ENCODE results near the gene IFI30.

Gene IFI30

DNA sequence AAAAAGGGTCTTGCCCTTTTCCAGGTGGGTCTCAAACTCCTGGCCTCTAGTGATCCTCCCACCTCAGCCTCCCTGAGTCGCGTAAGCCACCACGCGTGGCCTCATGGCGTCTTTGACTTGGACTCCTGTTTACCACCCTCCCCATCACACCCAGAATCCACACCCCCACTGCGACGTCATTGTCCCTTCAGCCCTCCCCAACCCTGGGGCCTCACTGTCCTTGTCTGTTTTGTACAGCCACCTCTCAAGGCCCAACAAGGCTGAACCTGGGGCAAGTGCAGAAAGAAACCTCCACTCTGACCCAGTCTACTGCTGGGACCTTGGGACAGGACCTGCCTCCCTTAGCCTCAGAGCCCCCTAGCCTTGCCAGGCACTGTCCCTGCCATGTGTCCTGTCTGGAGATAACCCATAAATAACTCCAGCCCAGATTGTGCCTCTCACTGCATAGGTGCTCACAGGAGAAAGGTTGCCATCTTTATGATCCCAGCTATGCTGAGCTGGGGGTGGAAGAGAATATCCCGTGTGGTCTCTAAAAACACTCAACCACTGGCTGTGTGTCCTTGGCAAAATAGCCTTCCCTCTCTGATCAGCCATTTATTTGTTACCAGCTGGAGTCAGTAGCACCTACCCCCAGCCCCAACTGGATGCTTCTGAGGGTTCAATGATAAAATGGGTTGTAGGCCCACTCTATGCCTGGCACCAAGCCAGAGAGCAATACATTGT is 1.8 kb upstream of the IFI30 start:
- no peak for DNase-seq

DNA sequence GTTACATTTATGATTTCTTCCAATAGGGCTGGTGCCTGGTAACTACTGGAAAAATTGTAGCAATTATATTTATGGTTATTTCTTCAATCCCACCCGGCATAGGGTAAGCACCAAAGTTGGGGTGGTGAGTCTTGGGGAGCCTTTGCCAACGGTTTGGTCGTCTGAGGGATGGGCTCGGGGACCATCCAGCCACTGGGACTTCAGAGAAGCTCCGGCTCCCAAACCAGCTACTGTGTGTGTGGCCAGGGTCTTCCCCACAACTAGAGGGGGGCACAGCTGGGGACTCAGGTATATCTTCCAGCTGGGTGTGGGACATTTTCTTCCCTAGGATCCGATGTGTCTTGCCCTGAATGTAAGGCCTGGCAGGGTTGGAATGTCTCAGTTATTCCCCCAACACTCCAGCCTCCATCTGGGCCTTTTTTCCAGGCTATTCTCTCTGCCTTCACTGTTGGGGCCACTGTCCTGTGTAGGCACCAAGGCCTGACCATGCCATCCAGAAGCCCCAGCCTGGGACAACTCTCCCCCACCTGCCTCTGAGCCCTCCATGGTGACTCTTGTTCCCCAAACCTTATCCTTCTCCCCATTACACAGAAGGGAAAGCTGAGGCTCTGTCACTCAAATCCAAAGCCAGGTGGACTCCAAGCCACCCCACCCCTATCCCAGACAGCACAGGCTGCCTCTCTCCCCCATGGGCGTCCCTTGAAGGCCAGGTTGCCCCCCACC is 1.1 kb upstream of the IFI30 start:
- DNase-seq: no peak

DNA sequence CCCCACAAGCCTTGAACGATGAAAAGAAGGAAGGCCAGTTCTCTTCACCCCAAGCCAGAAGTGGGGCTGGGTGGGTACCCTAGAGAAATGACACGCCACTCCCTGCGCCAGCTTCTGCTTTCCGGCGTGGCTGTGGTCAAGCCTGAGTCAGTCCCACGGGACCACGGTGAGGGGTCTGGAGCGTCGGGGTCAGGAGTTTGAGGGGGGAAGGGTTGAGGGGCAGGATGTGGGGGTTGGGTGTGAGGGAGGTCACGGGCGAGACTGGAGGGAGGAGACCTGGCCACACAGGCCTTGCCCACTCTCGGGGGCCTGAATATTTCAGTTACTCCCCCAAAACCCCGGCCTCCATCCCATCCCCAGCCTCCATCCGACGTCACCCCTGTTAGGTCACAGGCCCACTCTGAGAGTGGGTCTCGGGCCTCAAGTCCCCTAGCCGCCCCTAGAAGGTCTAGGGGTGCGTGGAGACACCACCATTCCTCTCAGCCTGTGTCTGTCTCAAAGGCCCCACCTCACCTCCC is 500 bp upstream of the IFI30 start:
- no peak for DNase-seq

DNA sequence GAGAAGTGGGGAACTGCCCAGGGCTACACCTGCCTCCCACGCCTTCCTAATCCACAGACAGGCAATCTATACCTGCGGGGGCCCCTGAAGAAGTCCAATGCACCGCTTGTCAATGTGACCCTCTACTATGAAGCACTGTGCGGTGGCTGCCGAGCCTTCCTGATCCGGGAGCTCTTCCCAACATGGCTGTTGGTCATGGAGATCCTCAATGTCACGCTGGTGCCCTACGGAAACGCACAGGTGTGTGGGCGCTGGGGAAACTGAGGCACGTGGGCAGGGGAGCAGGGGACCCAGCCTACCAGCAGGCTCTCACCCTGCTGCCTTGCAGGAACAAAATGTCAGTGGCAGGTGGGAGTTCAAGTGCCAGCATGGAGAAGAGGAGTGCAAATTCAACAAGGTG is 1.4 kb downstream of the IFI30 start:
- DNase-seq: no peak

DNA sequence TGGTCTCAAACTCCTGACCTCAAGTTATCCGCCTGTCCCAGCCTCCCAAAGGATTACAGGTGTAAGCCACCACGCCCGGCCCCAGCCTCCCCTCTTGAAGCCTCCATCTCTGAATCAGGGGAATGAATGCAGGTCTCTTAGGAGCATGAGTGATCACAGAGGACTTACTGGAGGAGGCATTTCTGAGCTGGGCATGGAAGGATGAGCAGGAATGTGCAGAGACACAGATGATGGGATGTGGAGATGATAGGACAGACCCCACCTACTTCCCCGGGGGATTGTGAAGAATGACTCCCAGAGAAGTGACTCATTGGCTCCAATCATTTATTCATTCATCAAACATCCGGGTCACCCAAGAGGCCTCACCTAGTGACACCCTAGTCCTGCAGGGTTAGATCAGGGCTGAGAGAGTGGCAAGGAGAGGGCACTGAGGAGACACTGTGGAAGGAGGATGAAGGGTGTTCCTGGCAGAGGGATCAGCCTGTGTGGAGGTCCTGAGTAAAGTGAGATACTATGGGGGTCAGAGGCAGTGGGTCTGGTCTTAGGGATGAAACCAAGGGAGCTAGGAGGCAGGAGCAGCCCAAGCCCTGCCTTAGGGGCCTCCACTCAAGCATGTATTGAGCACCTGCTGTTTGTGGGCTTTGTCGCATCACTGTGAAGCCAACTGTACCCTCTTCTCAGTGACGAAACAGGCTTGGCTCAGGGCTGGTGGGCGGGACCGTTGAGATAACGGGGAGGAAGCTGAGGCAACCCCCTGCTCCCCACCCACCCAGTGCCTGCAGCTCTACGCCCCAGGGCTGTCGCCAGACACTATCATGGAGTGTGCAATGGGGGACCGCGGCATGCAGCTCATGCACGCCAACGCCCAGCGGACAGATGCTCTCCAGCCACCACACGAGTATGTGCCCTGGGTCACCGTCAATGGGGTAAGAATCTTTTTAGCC is 3.0 kb downstream of the IFI30 start:
- DNase-seq: no peak

DNA sequence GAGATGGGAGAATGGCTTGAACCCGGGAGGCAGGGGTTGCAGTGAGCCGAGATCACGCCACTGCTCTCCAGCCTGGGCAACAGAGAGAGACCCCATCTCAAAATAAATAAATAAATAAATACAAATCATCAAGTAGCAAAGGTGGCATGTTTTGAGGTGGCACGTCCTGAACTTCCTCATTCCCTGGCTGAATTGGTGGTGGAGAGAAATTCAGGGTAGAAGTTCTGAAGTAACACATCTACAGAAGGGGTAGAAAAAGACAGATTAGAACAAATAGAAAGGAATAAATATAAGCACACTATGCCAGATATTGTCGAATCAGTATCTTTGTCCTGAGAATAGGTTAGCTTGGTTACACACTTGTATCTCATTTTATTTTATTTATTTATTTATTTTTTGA is 6.3 kb downstream of the IFI30 start:
- no peak for DNase-seq

DNA sequence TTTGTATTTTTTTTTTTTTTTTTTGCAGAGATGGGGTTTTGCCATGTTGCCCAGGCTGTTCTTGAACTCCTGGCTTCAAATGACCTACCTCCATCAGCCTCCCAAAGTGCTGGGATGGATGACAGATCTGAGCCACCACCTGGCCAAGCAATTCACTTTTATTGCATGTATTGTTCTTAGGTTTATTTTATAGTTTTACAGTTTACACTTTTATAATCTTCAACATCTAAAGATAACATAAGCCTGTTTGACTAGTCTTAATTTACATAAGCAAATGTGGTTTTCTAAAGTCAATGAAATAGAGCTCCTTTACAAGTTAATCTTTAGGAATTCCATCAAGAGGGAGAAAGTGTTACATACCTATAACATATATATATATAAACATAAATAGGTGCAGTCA is 9.9 kb downstream of the IFI30 start:
- DNase-seq: no peak

DNA sequence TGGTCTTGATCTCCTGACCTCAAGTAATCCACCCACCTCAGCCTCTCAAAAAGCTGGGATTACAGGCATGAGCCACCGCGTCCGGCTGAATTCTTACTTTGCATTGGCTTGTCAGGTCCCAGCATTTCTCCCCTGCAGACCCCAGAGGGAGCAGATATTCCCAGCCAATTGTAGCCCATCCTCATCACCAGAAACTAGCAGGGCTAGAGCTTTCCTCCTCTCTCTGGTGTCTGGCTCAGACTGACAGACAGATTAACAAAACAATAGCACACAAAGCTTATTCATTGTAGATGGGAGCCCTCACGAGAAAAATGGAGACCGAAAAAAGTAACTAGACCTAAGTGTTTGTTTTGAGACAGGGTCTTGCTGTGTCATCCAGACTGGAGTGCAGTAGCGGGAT is 11.9 kb downstream of the IFI30 start:
- no peak for DNase-seq

DNA sequence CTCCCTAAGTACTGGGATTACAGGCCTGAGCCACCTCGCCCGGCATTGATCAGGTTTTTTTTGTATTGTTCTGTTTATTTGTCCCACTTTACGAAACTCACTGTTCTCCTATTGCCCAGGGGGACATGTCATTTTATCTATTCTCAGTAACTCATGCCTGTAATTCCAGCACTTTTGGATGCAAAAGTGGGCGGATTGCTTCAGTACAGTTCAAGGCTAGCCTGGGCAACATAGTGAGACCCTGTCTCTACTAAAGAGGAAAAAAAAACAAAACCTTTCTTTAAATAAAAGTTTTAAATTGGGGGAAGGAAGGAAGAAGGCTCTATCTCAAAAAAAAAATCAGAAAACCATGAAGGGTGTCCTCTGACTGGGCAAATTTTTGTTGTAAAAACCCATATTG is 16.7 kb downstream of the IFI30 start:
- no peak for DNase-seq

DNA sequence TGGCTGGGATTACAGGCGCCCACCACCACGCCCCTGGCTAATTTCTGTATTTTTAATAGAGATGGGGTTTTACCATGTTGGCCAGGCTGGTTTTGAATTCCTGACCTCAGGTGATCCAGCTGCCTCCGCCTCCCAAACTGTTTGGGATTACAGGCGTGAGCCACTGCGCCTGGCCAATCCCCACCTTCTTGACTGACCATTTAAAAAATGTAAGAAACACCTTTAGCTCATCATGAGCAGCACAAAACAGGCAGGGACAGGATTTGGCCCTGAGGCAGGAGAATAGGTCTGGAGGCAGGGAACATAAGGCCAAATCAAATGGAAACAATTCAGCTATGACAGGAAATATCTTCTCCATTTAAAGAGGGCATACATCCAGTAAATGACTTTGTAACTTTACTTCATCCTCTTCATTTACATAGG is 18.0 kb downstream of the IFI30 start:
- no peak for DNase-seq

DNA sequence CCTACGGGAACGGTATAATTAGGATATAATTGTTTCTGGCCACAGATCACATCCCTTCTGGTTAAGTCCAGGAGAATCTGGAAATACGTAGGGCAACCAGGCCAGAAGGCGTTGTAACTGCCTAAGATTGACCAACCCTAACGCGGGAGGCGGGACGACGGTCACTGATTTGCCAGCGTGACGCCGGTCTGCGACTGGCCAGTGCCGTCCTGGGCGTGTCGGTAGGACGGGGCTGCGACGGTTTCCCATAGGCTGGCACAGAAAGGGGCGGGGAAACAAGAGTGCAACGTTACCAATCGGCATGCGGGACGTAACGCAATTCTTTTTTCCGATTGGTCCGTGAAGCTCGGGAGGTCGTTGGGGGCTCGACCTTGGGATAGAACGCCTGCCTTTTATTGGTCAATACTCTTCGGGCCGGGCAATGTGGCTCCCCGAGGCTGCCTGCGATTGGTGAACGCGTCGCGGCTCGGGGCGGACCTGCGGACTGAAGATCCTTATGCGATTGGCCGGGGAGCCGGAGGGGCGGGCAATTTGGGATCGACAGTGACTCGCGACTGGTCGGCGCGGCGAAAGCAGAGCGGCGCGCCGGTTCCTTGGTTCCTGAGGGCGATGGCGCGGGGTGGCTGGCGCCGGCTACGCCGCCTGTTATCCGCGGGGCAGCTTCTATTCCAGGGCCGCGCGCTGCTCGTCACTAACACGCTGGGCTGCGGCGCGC is 19.2 kb downstream of the IFI30 start, which contains the start of gene MPV17L2:
Gene MPV17L2, plus strand, starts transcription at position 546 of the 715 bp plus-strand sequence. Its CDS starts 64 bp downstream, at position 610.
- DNase-seq: peak; percentile 99 to 100

DNA sequence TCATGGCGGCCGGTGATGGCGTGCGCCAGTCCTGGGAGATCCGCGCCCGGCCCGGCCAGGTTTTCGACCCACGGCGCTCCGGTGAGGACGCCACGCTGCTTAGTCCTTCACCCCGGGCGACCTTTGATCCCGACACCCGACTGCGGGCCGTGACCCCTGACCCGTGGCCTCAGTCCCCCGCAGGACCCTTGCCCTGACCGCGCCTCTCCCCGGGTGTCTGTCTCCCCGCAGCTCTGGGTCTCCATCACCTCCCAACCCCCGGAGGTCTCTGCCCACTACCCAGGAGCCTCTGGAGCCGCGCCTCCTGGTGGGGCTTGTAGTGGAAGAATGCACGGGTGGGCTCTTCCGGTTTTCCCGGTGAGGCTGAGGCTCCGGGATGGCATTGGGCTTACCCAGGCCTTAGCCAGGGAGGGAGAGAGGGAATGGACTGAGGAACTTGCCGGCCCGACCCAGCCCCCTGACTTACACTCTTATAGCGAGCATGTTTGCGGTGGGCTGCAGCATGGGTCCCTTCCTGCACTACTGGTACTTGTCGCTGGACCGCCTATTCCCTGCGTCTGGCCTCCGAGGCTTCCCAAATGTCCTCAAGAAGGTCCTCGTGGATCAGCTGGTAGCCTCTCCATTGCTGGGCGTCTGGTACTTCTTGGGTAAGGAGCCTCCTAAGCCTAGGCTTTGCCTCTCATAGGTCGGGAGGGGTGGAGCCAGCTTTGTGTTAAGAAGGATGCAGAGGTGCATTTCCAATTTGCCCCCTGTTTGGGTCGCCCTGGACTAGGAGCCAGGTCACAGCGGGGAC is 20.0 kb downstream of the IFI30 start:
- no peak for DNase-seq

DNA sequence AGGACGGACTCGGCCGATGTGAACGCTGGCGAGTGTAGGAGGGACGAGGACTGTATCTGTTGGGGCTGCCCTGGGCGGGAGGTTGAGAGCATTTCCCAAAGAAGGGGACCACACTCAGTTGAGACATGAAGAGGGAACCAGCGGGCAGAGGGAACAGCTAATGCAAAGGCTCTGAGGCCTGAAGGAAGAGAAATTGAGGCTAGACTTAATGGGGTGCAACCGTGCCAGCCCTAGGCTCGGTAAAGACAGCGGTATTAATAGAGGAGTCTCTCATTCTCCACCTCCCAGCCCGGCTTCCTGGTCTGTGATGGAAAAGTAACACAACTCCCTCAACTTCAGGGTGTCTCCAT is 20.5 kb downstream of the IFI30 start:
- DNase-seq: no peak

DNA sequence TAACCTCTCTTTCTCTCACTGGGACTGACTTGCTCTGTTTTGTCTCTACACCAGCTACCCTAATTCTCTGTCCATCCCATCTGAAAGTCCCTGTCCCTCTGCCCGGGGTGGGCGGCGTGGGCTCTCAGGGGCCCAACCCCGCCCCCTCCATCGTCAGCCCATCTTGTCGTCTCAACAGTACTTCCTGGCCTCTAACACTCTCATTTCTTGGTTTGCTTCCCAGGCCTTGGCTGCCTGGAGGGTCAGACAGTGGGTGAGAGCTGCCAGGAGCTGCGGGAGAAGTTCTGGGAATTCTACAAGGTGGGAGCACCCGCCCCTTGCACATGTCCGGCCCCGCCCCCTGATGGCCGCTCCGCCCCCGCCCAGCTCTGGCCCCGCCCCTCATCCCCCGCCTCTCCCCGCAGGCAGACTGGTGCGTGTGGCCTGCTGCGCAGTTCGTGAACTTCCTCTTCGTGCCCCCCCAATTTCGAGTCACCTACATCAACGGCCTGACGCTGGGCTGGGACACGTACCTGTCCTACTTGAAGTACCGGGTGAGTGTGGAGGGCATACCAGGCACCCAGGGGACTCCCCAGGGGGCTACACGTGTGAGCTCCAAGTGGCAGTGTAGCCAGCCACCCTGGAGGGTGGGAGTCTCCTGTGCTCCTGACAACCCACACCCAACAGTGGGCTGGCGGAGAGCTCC is 21.1 kb downstream of the IFI30 start:
- peak in 1 of 2 experiments; percentile 40 for DNase-seq

DNA sequence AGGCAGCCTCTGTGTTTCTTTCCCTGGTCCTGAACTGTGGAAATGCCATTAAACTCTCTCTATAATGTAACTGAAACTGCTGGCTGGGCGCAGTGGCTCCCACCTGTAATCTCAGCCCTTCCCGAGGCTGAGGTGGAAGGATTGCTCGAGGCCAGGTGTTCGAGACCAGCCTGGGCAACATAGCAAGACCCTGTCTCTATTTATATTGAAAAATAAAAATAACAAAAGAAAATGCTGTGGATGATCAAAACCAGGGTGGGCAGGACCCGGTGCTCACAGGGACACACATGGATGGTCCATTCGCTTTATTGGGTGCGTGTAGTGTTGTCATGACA is 22.9 kb downstream of the IFI30 start:
- DNase-seq: no peak

DNA sequence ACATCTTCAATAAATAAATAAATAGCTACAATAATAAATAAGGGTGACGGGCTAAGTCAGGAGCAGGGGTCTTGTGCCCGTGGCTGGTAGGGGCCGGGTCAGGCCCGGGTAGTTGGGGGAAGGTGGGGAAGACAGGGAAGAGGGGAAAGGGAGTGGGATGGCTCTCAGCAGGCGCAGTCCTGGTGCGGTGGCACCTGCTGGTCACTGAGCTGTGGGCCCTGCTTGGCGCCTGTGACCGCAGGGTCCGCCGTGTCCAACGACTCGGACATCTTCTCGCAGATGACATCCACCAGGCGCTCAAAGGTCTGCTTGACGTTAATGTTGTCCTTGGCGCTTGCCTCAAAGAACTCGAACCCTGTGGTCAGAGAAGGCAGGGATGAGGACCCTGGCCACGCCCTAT is 23.7 kb downstream of the IFI30 start:
- no peak for DNase-seq

DNA sequence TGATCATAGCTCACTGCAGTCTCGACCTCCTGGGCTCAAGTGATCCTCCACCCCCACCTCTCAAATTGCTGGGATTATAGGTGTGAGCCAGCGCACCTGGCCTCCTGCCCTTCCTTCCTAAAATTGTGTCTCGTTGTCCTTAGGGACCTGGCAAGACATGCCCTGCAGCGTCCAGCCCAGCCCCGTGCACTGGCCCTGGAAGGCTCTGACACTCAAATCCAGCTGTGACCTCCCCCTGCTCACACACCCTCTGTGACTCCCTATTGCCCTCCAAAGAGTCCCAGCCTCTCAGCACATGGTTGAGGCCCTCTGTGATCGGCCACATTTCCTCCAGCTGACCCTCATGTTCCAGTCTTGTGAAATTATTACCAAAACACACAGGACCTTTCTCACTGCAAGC is 24.3 kb downstream of the IFI30 start:
- DNase-seq: no peak

DNA sequence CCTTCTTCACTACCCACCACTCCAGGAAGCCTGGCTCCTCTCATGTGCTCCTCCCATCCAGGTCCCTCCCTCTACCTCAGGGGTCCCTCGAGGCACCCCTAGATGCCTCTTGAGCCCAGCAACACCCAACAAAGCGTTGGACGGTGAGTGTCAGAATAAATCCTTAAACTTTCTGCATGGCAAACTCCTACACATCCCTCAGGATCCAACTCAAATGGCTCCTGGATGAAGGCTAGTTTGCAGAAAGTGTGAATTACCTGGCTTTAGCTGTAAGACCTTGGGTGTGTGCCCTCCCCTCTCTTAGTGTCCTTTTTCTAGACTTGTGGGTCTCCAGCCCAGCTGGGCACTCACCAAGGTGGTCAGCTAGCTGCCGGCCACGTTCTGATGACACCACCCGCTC is 24.8 kb downstream of the IFI30 start:
- DNase-seq: no peak

DNA sequence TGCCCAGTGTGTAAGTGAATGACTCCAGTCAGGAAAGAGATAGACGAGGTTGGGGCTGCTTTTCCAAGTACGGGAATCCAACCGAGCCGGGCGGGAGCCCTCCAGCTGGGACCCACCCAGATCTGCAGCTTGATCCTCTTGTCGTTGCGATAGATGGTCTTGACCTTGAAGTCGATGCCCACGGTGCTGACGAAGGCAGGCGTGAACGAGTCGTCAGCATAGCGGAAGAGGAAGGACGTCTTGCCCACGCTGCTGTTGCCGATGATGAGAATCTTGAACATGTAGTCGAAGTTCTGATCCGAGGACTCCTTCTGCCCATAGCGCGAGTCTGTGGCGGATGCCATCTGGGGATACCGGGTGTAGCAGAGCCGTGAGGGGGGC is 28.8 kb downstream of the IFI30 start:
- DNase-seq: no peak

DNA sequence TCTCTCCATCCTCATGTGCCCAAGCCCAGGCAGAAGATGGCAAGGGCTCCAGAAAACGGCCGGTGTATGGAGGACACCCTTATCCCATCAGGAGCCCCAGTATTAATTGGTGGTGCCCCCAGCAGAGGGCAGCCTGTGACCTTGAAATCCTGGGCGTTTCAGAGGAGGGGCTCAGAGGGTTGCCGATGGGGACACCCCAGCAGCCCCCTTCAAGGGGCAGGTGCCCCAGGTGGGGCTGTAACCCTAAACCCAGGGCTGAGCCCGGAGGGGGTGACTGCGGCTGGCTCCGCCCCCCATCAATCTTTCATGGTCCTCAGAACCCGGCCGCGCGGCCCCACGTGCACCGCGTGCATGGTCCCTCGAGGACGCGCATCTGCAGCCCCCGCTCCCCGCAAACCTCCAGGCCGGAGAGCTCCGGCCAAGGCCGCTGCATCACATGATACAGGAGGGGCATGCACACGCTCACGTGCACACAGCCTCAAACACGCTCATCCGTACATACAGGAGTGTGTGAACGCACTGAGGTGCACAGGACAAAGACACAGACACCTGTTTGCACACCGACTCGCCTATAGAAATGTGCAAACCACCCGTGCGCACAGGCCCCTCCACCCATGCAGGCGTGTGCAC is 29.3 kb downstream of the IFI30 start:
- no peak for DNase-seq

DNA sequence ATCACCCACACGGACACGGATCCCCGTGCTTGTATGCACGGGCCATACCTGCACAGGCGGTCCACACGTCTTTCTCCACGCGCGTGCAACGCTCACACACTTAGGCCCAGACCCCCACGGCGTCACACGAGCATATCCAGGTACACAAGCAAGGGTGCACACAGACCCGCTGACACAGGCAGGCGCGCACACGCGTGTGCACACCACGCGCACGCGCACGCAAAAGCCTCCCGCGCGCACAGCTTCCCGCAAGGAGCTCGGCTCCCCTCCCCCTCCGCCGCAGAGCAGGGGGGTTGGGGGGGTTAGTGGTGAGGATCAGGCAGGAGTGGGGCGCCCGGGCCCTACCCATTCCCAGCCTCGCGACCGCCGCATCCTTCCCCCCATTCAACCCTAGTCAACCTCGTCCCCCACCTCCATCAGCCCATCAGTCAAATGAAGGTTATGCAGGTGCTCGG is 29.8 kb downstream of the IFI30 start:
- DNase-seq: peak in 1 of 2 experiments; percentile 50
